Measurements from ENCODE around the gene TENM4. TPM values are rescaled to one million over a fixed set of nuclear protein-coding genes. Genes with fewer than 3 reads are reported as not detected.

The TENM4 gene
- total RNA-seq, 1 experiment from 2014 or later: 25.0 TPM

DNA sequence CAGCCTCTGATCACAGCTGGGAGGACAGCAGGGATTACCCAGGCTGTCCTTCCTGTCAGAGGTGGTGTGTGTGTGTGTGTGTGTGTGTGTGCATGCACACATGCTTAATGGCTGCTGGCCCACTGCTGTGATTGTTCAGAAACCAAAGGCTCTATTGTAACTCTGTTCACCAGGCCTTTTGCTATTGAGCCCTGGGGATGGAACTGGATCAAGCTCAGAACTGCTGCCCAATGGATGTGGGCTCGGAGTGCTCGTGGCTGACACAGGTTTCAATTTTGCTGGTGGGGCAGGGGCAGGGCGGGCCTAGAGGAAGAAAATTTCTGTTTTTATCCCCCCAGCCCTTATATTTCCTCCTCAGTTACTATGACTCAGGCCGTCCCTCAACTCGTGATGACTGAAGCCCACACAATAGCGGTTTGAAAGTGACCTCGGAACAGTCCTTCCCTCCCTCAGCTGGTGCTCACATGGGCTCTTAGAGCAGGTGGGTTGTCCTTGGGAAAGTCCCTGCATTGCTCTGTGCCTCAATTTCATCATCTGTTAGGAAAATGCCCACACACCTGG lies 359.3 kb downstream of the TENM4 start (continued):
- TF ChIP-seq, protein P1, sequence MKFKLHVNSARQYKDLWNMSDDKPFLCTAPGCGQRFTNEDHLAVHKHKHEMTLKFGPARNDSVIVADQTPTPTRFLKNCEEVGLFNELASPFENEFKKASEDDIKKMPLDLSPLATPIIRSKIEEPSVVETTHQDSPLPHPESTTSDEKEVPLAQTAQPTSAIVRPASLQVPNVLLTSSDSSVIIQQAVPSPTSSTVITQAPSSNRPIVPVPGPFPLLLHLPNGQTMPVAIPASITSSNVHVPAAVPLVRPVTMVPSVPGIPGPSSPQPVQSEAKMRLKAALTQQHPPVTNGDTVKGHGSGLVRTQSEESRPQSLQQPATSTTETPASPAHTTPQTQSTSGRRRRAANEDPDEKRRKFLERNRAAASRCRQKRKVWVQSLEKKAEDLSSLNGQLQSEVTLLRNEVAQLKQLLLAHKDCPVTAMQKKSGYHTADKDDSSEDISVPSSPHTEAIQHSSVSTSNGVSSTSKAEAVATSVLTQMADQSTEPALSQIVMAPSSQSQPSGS (CRISPR knock-in tag; IDR thresholded peaks at IDR 0.05; ENCODE audit: borderline replicate concordance, low read depth): no peak
- TF ChIP-seq, protein P2, sequence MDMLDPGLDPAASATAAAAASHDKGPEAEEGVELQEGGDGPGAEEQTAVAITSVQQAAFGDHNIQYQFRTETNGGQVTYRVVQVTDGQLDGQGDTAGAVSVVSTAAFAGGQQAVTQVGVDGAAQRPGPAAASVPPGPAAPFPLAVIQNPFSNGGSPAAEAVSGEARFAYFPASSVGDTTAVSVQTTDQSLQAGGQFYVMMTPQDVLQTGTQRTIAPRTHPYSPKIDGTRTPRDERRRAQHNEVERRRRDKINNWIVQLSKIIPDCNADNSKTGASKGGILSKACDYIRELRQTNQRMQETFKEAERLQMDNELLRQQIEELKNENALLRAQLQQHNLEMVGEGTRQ (CRISPR knock-in tag; IDR thresholded peaks at IDR 0.05): no peak
- no peak for TF ChIP-seq ZNF416 (CRISPR knock-in tag; IDR thresholded peaks at IDR 0.05)
- no peak for TF ChIP-seq JAZF1 (CRISPR knock-in tag; IDR thresholded peaks at IDR 0.05)
- TF ChIP-seq, protein P3, sequence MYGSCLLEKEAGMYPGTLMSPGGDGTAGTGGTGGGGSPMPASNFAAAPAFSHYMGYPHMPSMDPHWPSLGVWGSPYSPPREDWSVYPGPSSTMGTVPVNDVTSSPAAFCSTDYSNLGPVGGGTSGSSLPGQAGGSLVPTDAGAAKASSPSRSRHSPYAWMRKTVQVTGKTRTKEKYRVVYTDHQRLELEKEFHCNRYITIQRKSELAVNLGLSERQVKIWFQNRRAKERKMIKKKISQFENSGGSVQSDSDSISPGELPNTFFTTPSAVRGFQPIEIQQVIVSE (CRISPR knock-in tag; IDR thresholded peaks at IDR 0.05; ENCODE audit: borderline replicate concordance): no peak

DNA sequence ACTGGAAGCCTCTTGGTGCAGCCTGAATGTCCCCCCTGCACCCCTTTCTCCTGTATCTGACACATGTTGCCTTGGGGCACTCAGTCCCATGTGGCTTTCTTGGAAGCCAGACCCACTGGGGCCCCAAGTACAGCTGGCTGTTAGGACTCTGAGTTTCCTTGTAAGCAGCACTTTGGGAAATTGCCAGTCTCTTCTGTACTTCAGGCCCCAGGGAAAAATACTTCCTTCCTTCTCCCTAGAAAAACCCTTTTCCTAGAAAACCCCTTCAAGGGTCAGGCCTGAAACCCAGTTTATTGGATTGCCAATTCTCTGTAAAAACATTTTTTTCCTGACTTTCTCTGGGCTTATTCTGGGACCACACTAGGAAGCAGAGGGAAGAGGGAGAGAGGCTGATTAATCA lies 360.3 kb downstream of the TENM4 start:
- CTCF ChIA-PET: interaction anchor here (0.7 to 2.4 kb wide), 2 partner anchors 20 to 21 kb away, joined by 3 to 13 read pairs; no protein-coding TSS in a partner anchor
- ATAC-seq: no peak

More for the DNA sequence above, 360.3 kb downstream of the TENM4 start:
- H3K36me3 Mint-ChIP-seq: peaks cover 9% of the 10 kb centered on the region
- DNase-seq (ENCODE audit: low spot score): no peak
- TF ChIP-seq, protein P4, sequence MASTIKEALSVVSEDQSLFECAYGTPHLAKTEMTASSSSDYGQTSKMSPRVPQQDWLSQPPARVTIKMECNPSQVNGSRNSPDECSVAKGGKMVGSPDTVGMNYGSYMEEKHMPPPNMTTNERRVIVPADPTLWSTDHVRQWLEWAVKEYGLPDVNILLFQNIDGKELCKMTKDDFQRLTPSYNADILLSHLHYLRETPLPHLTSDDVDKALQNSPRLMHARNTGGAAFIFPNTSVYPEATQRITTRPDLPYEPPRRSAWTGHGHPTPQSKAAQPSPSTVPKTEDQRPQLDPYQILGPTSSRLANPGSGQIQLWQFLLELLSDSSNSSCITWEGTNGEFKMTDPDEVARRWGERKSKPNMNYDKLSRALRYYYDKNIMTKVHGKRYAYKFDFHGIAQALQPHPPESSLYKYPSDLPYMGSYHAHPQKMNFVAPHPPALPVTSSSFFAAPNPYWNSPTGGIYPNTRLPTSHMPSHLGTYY (CRISPR knock-in tag; IDR thresholded peaks at IDR 0.05): no peak
- TF ChIP-seq ZNF232 (CRISPR knock-in tag; IDR thresholded peaks at IDR 0.05): no peak
- TF ChIP-seq ZNF219 (CRISPR knock-in tag; IDR thresholded peaks at IDR 0.05; ENCODE audit: borderline replicate concordance): no peak
- no peak for TF ChIP-seq ZNF317 (CRISPR knock-in tag; IDR thresholded peaks at IDR 0.05; ENCODE audit: borderline replicate concordance, low read depth)
- TF ChIP-seq, protein P5, sequence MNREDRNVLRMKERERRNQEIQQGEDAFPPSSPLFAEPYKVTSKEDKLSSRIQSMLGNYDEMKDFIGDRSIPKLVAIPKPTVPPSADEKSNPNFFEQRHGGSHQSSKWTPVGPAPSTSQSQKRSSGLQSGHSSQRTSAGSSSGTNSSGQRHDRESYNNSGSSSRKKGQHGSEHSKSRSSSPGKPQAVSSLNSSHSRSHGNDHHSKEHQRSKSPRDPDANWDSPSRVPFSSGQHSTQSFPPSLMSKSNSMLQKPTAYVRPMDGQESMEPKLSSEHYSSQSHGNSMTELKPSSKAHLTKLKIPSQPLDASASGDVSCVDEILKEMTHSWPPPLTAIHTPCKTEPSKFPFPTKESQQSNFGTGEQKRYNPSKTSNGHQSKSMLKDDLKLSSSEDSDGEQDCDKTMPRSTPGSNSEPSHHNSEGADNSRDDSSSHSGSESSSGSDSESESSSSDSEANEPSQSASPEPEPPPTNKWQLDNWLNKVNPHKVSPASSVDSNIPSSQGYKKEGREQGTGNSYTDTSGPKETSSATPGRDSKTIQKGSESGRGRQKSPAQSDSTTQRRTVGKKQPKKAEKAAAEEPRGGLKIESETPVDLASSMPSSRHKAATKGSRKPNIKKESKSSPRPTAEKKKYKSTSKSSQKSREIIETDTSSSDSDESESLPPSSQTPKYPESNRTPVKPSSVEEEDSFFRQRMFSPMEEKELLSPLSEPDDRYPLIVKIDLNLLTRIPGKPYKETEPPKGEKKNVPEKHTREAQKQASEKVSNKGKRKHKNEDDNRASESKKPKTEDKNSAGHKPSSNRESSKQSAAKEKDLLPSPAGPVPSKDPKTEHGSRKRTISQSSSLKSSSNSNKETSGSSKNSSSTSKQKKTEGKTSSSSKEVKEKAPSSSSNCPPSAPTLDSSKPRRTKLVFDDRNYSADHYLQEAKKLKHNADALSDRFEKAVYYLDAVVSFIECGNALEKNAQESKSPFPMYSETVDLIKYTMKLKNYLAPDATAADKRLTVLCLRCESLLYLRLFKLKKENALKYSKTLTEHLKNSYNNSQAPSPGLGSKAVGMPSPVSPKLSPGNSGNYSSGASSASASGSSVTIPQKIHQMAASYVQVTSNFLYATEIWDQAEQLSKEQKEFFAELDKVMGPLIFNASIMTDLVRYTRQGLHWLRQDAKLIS (CRISPR knock-in tag; IDR thresholded peaks at IDR 0.05; ENCODE audit: borderline replicate concordance): no peak
- TF ChIP-seq CBFB (CRISPR knock-in tag; IDR thresholded peaks at IDR 0.05; ENCODE audit: low read depth): no peak
- TF ChIP-seq TEAD4 (CRISPR knock-in tag; IDR thresholded peaks at IDR 0.05): no peak
- TF ChIP-seq, protein P6, sequence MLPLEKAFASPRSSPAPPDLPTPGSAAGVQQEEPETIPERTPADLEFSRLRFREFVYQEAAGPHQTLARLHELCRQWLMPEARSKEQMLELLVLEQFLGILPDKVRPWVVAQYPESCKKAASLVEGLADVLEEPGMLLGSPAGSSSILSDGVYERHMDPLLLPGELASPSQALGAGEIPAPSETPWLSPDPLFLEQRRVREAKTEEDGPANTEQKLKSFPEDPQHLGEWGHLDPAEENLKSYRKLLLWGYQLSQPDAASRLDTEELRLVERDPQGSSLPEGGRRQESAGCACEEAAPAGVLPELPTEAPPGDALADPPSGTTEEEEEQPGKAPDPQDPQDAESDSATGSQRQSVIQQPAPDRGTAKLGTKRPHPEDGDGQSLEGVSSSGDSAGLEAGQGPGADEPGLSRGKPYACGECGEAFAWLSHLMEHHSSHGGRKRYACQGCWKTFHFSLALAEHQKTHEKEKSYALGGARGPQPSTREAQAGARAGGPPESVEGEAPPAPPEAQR (CRISPR knock-in tag; IDR thresholded peaks at IDR 0.05): no peak
- no peak for TF ChIP-seq ZNF121 (CRISPR knock-in tag; IDR thresholded peaks at IDR 0.05)
- no peak for TF ChIP-seq SP1 (CRISPR knock-in tag; conservative IDR thresholded peaks at IDR 0.05)
- H3K9me3 Mint-ChIP-seq: peaks cover 14% of the 10 kb centered on the region
- POLR2A ChIA-PET: no interaction called here
- no peak overlapping the region for H3K4me3 Mint-ChIP-seq
- no peaks in the 10 kb centered on the region for H3K27me3 Mint-ChIP-seq (ENCODE audit: low read depth)
- H3K4me1 Mint-ChIP-seq: no peaks in the 10 kb centered on the region; the same call in 1 of the 2 replicates
- no peak overlapping the region; the same call in 1 of the 2 replicates for H3K27ac Mint-ChIP-seq

Measured in WTC11 (cell line).